Measurements from ENCODE around the gene DISC1.
A peak's percentile ranks its signal among the peaks of the same experiment; 100 is the strongest.

Gene DISC1

GRCh38 chr1:231695439-231696255 lies 69.1 kb downstream of the DISC1 start:
- peak; percentile 45 to 55 for DNase-seq (ENCODE audit: low read depth in 2 of 2)

- no peak for DNase-seq (ENCODE audit: low read depth in 2 of 2)
Measured at GRCh38 chr1:231699784-231700183, 73.2 kb downstream of the DISC1 start.

- no peak for DNase-seq (ENCODE audit: low read depth in 2 of 2)
Measured at GRCh38 chr1:231701306-231701705, 74.7 kb downstream of the DISC1 start.

GRCh38 chr1:231702331-231702730 lies 75.7 kb downstream of the DISC1 start:
- DNase-seq (ENCODE audit: low read depth in 2 of 2): no peak

- peak; percentile 32 to 34 for DNase-seq (ENCODE audit: low read depth in 2 of 2)
Measured at GRCh38 chr1:231702804-231703203, 76.2 kb downstream of the DISC1 start.

GRCh38 chr1:231705806-231706760 lies 79.5 kb downstream of the DISC1 start:
- no peak for DNase-seq (ENCODE audit: low read depth in 2 of 2)

- no peak for DNase-seq (ENCODE audit: low read depth in 2 of 2)
Measured at GRCh38 chr1:231706934-231707333, 80.3 kb downstream of the DISC1 start.

GRCh38 chr1:231707407-231707806 lies 80.8 kb downstream of the DISC1 start:
- DNase-seq (ENCODE audit: low read depth in 2 of 2): no peak

- no peak for DNase-seq (ENCODE audit: low read depth in 2 of 2)
Measured at GRCh38 chr1:231708394-231708793, 81.8 kb downstream of the DISC1 start.

- no peak for DNase-seq (ENCODE audit: low read depth in 2 of 2)
Measured at GRCh38 chr1:231714440-231714839, 87.8 kb downstream of the DISC1 start.

GRCh38 chr1:231715816-231716722 lies 89.5 kb downstream of the DISC1 start:
- DNase-seq (ENCODE audit: low read depth in 2 of 2): no peak

- DNase-seq (ENCODE audit: low read depth in 2 of 2): no peak
Measured at GRCh38 chr1:231716879-231717278, 90.3 kb downstream of the DISC1 start.

- no peak for DNase-seq (ENCODE audit: low read depth in 2 of 2)
Measured at GRCh38 chr1:231719485-231720183, 93.0 kb downstream of the DISC1 start.

GRCh38 chr1:231720652-231721325 lies 94.2 kb downstream of the DISC1 start:
- DNase-seq (ENCODE audit: low read depth in 2 of 2): no peak

GRCh38 chr1:231721436-231721835 lies 94.8 kb downstream of the DISC1 start:
- no peak for DNase-seq (ENCODE audit: low read depth in 2 of 2)

- DNase-seq (ENCODE audit: low read depth in 2 of 2): no peak
Measured at GRCh38 chr1:231722356-231722755, 95.8 kb downstream of the DISC1 start.

GRCh38 chr1:231723146-231723545 lies 96.6 kb downstream of the DISC1 start:
- DNase-seq (ENCODE audit: low read depth in 2 of 2): no peak

GRCh38 chr1:231724041-231724440 lies 97.5 kb downstream of the DISC1 start:
- DNase-seq (ENCODE audit: low read depth in 2 of 2): no peak

GRCh38 chr1:231724876-231725647 lies 98.5 kb downstream of the DISC1 start:
- no peak for DNase-seq (ENCODE audit: low read depth in 2 of 2)

GRCh38 chr1:231727171-231727570 lies 100.6 kb downstream of the DISC1 start:
- DNase-seq (ENCODE audit: low read depth in 2 of 2): peak in 1 of 2 experiments; percentile 14
